ENCODE measurements around the gene GNB5.

GNB5 gene

GRCh38 chr15:52118969-52119749 is 72.0 kb downstream of the GNB5 start:
- no peak for TF ChIP-seq CTCF (IDR thresholded peaks at IDR 0.05)
- no peak overlapping the region for H2AFZ ChIP-seq
- H3K27ac ChIP-seq, result no peak overlapping the region
- H3K79me2 ChIP-seq, result no peaks in the 10 kb centered on the region
- H3K4me3 ChIP-seq (ENCODE audit: low read depth, low read length), result no peak overlapping the region
- H3K27me3 ChIP-seq (ENCODE audit: control insufficient read depth, insufficient read depth, low read length), result no peaks in the 10 kb centered on the region
- H3K36me3 ChIP-seq (ENCODE audit: control insufficient read depth, insufficient read depth, low read length), result no peaks in the 10 kb centered on the region
- H3K4me1 ChIP-seq, result no peaks in the 10 kb centered on the region
- no peaks in the 10 kb centered on the region for H3K9me3 ChIP-seq (ENCODE audit: control insufficient read depth, low read length)
- H3K9ac ChIP-seq, result no peak overlapping the region
- no peak overlapping the region for H3K4me2 ChIP-seq (ENCODE audit: low read length)

DNA sequence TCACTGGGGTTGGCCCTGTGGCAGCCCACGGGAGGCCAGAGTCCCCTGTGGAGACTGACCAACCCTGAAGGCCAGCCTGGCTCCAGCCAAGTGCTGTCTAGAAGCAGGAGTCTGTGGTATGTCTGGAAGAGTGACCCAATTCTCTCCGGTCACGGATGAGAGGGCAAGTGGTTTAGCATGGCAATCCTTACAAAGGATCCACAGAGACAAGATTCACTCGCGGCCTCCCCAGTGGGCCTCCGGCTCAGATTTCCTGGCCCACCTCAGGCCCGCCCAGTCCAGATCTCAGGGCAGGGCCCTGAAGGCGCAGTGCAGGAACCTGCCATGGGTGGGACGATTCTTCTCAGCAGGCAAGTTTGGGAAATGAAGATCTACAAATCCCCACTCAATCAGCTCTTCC is 73.6 kb downstream of the GNB5 start:
- no peak overlapping the region for H3K4me2 ChIP-seq (ENCODE audit: low read length)
- no peaks in the 10 kb centered on the region for H3K79me2 ChIP-seq
- H3K27ac ChIP-seq, result no peak overlapping the region
- H3K4me1 ChIP-seq, result no peaks in the 10 kb centered on the region
- no peaks in the 10 kb centered on the region for H3K9me3 ChIP-seq (ENCODE audit: control insufficient read depth, low read length)
- no peaks in the 10 kb centered on the region for H3K27me3 ChIP-seq (ENCODE audit: control insufficient read depth, insufficient read depth, low read length)
- no peak overlapping the region for H2AFZ ChIP-seq
- H3K9ac ChIP-seq, result no peak overlapping the region
- H3K4me3 ChIP-seq (ENCODE audit: low read depth, low read length), result no peak overlapping the region
- no peaks in the 10 kb centered on the region for H3K36me3 ChIP-seq (ENCODE audit: control insufficient read depth, insufficient read depth, low read length)
- TF ChIP-seq CTCF (IDR thresholded peaks at IDR 0.05), result no peak

GRCh38 chr15:52115598-52116427 is 75.4 kb downstream of the GNB5 start:
- Histone ChIP-seq H3K4me1 (no peaks in the 10 kb centered on the region), H3K36me3 (ENCODE audit: control insufficient read depth, insufficient read depth, low read length) (no peaks in the 10 kb centered on the region), H3K9ac (no peak overlapping the region), H3K79me2 (no peaks in the 10 kb centered on the region), H3K4me3 (ENCODE audit: low read depth, low read length) (no peak overlapping the region), H3K9me3 (ENCODE audit: control insufficient read depth, low read length) (no peaks in the 10 kb centered on the region), H3K4me2 (ENCODE audit: low read length) (no peak overlapping the region), H3K27me3 (ENCODE audit: control insufficient read depth, insufficient read depth, low read length) (no peaks in the 10 kb centered on the region), H3K27ac (no peak overlapping the region), H2AFZ (no peak overlapping the region)
- no peak for TF ChIP-seq CTCF (IDR thresholded peaks at IDR 0.05)

DNA sequence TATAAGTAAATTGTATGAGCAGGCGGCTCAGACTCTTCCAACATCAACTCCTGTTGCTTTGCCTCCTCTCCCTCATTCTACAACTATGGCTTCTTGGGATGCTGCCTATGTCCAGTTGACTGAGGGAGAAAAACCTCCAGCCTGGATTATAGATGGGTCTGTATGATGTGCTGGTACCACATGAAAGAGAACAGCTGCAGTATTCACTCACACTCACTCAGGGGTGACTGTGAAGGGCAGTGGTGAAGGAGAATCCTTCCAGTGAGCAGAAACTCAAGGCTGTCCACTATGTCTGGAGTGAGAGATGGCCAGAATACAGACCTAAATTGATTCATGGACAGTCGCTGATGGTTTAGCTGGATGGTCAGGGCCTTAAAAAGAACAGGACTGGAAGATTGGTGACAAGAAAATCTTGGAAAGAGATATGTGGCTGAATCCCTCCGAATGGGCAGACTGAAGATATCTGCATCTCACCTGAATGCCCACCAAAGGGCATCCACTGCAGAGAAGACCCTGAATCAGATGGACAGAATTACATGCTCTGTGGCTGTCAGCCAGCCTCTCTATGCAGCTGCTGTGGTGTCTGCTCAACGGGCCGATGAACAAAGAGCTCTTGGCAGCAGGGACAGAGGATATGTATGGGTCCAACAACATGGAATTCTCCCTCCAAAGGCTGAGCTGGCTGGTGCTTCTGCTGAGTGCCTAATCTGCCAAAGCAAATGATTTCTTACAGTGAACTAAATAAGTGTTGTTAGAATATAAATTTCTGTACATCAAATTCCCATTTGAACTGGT is 76.7 kb downstream of the GNB5 start:
- H3K4me2 ChIP-seq (ENCODE audit: low read length), result no peak overlapping the region
- H3K4me1 ChIP-seq, result no peaks in the 10 kb centered on the region
- no peak overlapping the region for H3K27ac ChIP-seq
- H2AFZ ChIP-seq, result no peak overlapping the region
- H3K27me3 ChIP-seq (ENCODE audit: control insufficient read depth, insufficient read depth, low read length), result no peaks in the 10 kb centered on the region
- no peak overlapping the region for H3K9ac ChIP-seq
- no peak for TF ChIP-seq CTCF (IDR thresholded peaks at IDR 0.05)
- H3K36me3 ChIP-seq (ENCODE audit: control insufficient read depth, insufficient read depth, low read length), result no peaks in the 10 kb centered on the region
- no peaks in the 10 kb centered on the region for H3K79me2 ChIP-seq
- H3K9me3 ChIP-seq (ENCODE audit: control insufficient read depth, low read length), result no peaks in the 10 kb centered on the region
- H3K4me3 ChIP-seq (ENCODE audit: low read depth, low read length), result no peak overlapping the region
